IMR-90 (cell line): ENCODE data around the gene PRR5L.

Experiments used
- CEBPB ChIP-seq: IDR thresholded peaks from 2 replicates; pipeline ENCODE4 v1.6.1; 2012; ENCODE audit warnings: low read depth, low read length, improper control_type of control experiment
- MAFK ChIP-seq: IDR thresholded peaks from 2 replicates; pipeline ENCODE4 v1.6.1; 2012; ENCODE audit warnings: low read depth, low read length, improper control_type of control experiment
- MXI1 ChIP-seq: IDR thresholded peaks from 2 replicates; pipeline ENCODE4 v1.6.1; 2012; ENCODE audit warnings: low read depth, mild to moderate bottlenecking, low read length, moderate library complexity, borderline replicate concordance
- POLR2A ChIP-seq: IDR thresholded peaks from 2 replicates; pipeline ENCODE4 v1.6.1; 2012; ENCODE audit warnings: mild to moderate bottlenecking, low read depth, low read length
- RAD21 ChIP-seq: IDR thresholded peaks from 2 replicates; pipeline ENCODE4 v1.6.1; 2012; ENCODE audit warnings: low read length, improper control_type of control experiment
- RCOR1 ChIP-seq: IDR thresholded peaks from 2 replicates; pipeline ENCODE4 v1.6.1; 2012; ENCODE audit warnings: mild to moderate bottlenecking, low read length, improper control_type of control experiment; ENCODE audit not compliant: insufficient replicate concordance
- RFX5 ChIP-seq: IDR thresholded peaks from 2 replicates; pipeline ENCODE4 v1.8.0; 2012; ENCODE audit warnings: low read depth, mild to moderate bottlenecking, low read length, moderate library complexity
- SMC3 ChIP-seq: fragments of 150-350 bp; IDR thresholded peaks from 2 replicates; pipeline ENCODE4 v1.6.1; 2016; ENCODE audit warnings: low read depth, mild to moderate bottlenecking, antibody characterized with exemption, low read length, moderate library complexity
- TF ChIP-seq, protein P1 (sequence below): conservative IDR thresholded peaks from 2 replicates; pipeline ENCODE4 v1.5.1; 2012; ENCODE audit warnings: mild to moderate bottlenecking, low read depth, low read length, improper control_type of control experiment
- TF ChIP-seq, protein P2 (sequence below): fragments of 150-350 bp; IDR thresholded peaks from 2 replicates; pipeline ENCODE4 v1.6.1; 2016; ENCODE audit warnings: low read depth, mild to moderate bottlenecking, low read length, moderate library complexity, borderline replicate concordance

DNA sequence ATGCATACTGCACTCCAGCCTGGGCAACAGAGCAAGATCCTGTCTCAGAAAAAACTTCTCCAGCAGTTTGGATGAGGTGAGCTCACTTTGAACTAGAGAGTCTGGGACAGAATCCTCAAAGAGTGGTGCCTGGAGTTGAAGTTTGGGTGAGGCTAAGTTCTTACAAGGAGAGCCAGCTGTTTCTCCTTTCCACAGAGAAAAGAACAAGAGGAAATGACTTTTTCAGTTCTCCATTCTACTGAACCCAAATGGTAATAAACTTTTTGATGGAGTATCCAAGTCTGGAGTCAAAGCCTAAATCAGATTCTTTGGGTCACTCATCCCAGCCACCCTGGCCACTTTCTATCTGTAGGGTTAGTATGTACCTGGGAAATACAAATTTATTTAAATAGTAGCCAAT lies 111.3 kb downstream of the PRR5L start:
- TF ChIP-seq, protein P1, sequence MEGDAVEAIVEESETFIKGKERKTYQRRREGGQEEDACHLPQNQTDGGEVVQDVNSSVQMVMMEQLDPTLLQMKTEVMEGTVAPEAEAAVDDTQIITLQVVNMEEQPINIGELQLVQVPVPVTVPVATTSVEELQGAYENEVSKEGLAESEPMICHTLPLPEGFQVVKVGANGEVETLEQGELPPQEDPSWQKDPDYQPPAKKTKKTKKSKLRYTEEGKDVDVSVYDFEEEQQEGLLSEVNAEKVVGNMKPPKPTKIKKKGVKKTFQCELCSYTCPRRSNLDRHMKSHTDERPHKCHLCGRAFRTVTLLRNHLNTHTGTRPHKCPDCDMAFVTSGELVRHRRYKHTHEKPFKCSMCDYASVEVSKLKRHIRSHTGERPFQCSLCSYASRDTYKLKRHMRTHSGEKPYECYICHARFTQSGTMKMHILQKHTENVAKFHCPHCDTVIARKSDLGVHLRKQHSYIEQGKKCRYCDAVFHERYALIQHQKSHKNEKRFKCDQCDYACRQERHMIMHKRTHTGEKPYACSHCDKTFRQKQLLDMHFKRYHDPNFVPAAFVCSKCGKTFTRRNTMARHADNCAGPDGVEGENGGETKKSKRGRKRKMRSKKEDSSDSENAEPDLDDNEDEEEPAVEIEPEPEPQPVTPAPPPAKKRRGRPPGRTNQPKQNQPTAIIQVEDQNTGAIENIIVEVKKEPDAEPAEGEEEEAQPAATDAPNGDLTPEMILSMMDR: no peak
- TF ChIP-seq RFX5 (no peak), POLR2A (no peak), SMC3 (no peak), RCOR1 (no peak), CEBPB (no peak), MXI1 (no peak), RAD21 (no peak), MAFK (no peak)
- TF ChIP-seq, protein P2, sequence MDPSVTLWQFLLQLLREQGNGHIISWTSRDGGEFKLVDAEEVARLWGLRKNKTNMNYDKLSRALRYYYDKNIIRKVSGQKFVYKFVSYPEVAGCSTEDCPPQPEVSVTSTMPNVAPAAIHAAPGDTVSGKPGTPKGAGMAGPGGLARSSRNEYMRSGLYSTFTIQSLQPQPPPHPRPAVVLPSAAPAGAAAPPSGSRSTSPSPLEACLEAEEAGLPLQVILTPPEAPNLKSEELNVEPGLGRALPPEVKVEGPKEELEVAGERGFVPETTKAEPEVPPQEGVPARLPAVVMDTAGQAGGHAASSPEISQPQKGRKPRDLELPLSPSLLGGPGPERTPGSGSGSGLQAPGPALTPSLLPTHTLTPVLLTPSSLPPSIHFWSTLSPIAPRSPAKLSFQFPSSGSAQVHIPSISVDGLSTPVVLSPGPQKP: no peak
